HepG2 (cell line): ENCODE results near the gene HMG20B. TPM values are rescaled to one million over a fixed set of nuclear protein-coding genes. Genes with fewer than 3 reads are reported as not detected.

ENCODE experiments used
- EHMT2 ChIP-seq: fragments of 200-600 bp; sonication (generic); IDR thresholded peaks from 2 replicates; pipeline ENCODE4 v1.7.0; 2017; ENCODE audit warnings: antibody characterized with exemption, low read depth, low read length, borderline replicate concordance
- PHF21A ChIP-seq: sonication (generic); formaldehyde crosslinking; IDR thresholded peaks from 2 replicates; pipeline ENCODE4 v1.5.0; 2020; ENCODE audit warnings: mild to moderate bottlenecking, missing genetic modification reagents
- POGK ChIP-seq: sonication (generic); formaldehyde crosslinking; conservative IDR thresholded peaks from 2 replicates; pipeline ENCODE4 v1.8.0; 2022; ENCODE audit warnings: mild to moderate bottlenecking, moderate library complexity, missing genetic modification reagents
- PTBP1 ChIP-seq: fragments of 200-400 bp; formaldehyde crosslinking; IDR thresholded peaks from 2 replicates; pipeline ENCODE4 v1.6.1; 2018; ENCODE audit warnings: low read length, low read depth; ENCODE audit not compliant: poor library complexity, severe bottlenecking
- RFXAP ChIP-seq: sonication (generic); formaldehyde crosslinking; IDR thresholded peaks from 2 replicates; pipeline ENCODE4 v1.4.0; 2020; ENCODE audit warnings: missing genetic modification reagents, borderline replicate concordance
- ZBED4 ChIP-seq: sonication (generic); formaldehyde crosslinking; IDR thresholded peaks from 2 replicates; pipeline ENCODE4 v1.4.0; 2020; ENCODE audit warnings: missing genetic modification reagents, borderline replicate concordance
- ZFP91 ChIP-seq: sonication (generic); formaldehyde crosslinking; IDR thresholded peaks from 2 replicates; pipeline ENCODE4 v1.9.0; 2022; ENCODE audit warnings: missing genetic modification reagents, mild to moderate bottlenecking, borderline replicate concordance
- ZNF224 ChIP-seq: sonication (generic); formaldehyde crosslinking; IDR thresholded peaks from 2 replicates; pipeline ENCODE4 v1.5.0; 2020; ENCODE audit warnings: mild to moderate bottlenecking, missing genetic modification reagents
- ZNF788 ChIP-seq: sonication (generic); formaldehyde crosslinking; IDR thresholded peaks from 2 replicates; pipeline ENCODE4 v1.5.0; 2020; ENCODE audit warnings: mild to moderate bottlenecking, missing genetic modification reagents, borderline replicate concordance
- ZSCAN9 ChIP-seq: IDR thresholded peaks from 2 replicates; pipeline ENCODE4 v1.6.1; 2016; ENCODE audit warnings: borderline replicate concordance
- polyA plus RNA-seq, 8 experiments: library from polyadenylated mRNA; depleted of rRNA in 3 of 8; stranded (reverse) in 7 of 8; unstranded in 1 of 8; fragments of >200 nt; fragmentation: Illumina TruSeq in 4 of 8; extraction: Trizol in 4 of 8; gene quantifications; 2 replicates each; pipeline versions ENCODE4 v1.2.1 to v1.2.3, GENCODE V29; 2011 to 2016; ENCODE audit warnings: low read depth in 4 of 8, missing spikeins in 1 of 8, mixed read lengths in 1 of 8; ENCODE audit not compliant: insufficient read depth in 1 of 8
- total RNA-seq, 5 experiments: library from RNA; depleted of rRNA; stranded (reverse); fragments of >200 nt; fragmentation: Illumina TruSeq; extraction: Trizol; gene quantifications; 2 replicates each; pipeline ENCODE4 v1.2.3, GENCODE V29; 2016; ENCODE audit warnings: low read depth in 1 of 5

HMG20B gene
- total and polyA plus RNA-seq, 2 of the 13 experiments (the other 11 are each of a cell fraction or from before 2014, with no cell fraction given): 23.9 to 29.2 TPM

GRCh38 chr19:3556423-3556977, 16.2 kb upstream of the HMG20B start (continued):
- TF ChIP-seq ZBED4 (no peak), ZNF224 (CRISPR knock-in tag) (0 out of 2 replicates have a peak, but pooled peaks have one; percentile 0), ZNF788 (0 out of 2 replicates have a peak, but pooled peaks have one; percentile 41), PTBP1 (peak; percentile 21), EHMT2 (no peak), ZSCAN9 (no peak), PHF21A (CRISPR knock-in tag) (no peak), RFXAP (0 out of 2 replicates have a peak, but pooled peaks have one; percentile 52), POGK (CRISPR knock-in tag) (no peak), ZFP91 (CRISPR knock-in tag) (peak; percentile 38; the same call in 1 of the 2 replicates)
